ENCODE measurements around the gene SEPTIN1.

GRCh38 chr16:30398661-30399434, 16.5 kb upstream of the SEPTIN1 start:
- TF ChIP-seq UBTF (CRISPR knock-in tag; IDR thresholded peaks at IDR 0.05) (no peak), ZSCAN31 (CRISPR knock-in tag; IDR thresholded peaks at IDR 0.05; ENCODE audit: low read depth) (no peak), REST (IDR thresholded peaks at IDR 0.05; ENCODE audit: borderline replicate concordance in 1 of 2, low read depth in 1 of 2, low read length in 2 of 2) (no peak), TARDBP (CRISPR knock-in tag; IDR thresholded peaks at IDR 0.05) (no peak), SIN3A (IDR thresholded peaks at IDR 0.05; ENCODE audit: borderline replicate concordance, low read depth, low read length) (no peak), ZNF10 (CRISPR knock-in tag; IDR thresholded peaks at IDR 0.05; ENCODE audit: borderline replicate concordance, low read depth) (no peak)
